H1 (cell line): ENCODE results near the gene PPP4R3A. TPM values are rescaled to one million over a fixed set of nuclear protein-coding genes. Genes with fewer than 3 reads are reported as not detected.
A peak's percentile ranks its signal among the peaks of the same experiment; 100 is the strongest.

Source experiments
- CTCF ChIA-PET: fragments of 300-600 bp; sonication (Branson Sonifier 250); formaldehyde crosslinking; loops from one replicate; lab custom pipeline; 2021; ENCODE audit not compliant: partially characterized antibody; lab: Charles Lee
- POLR2A ChIA-PET: fragments of 300-600 bp; sonication (Branson Sonifier 250); formaldehyde crosslinking; loops from one replicate; lab custom pipeline; 2021; ENCODE audit warnings: inconsistent platforms; ENCODE audit not compliant: partially characterized antibody; lab: Charles Lee
- DNase-seq, 2 experiments: peaks; one replicate each; pipeline versions ENCODE4 v3.0.0 to v3.0.0-alpha.2; 2010 to 2022; ENCODE audit warnings: low spot score in 2 of 2, low read depth in 1 of 2, mixed read lengths in 1 of 2
- FAIRE-seq: peaks from 2 replicates; lab custom pipeline; 2011; peaks lifted over from hg19 to GRCh38; lab: Jason Lieb, UNC
- H2AFZ ChIP-seq: 2 replicates; pipeline ENCODE4 v1.8.1; 2012; ENCODE audit warnings: low read length, inconsistent platforms
- H2AK5ac ChIP-seq: 2 replicates; pipeline ENCODE4 v1.6.1; 2013; ENCODE audit warnings: low read depth, low read length
- H2BK120ac ChIP-seq: replicated peaks from 2 replicates; pipeline ENCODE3; 2013; ENCODE audit warnings: low read depth, low read length, inconsistent platforms
- H2BK12ac ChIP-seq: 2 replicates; pipeline ENCODE4 v1.6.1; 2013; ENCODE audit warnings: low read depth, low read length
- H2BK15ac ChIP-seq: 2 replicates; pipeline ENCODE4 v1.6.1; 2013; ENCODE audit warnings: low read length
- H2BK20ac ChIP-seq: 2 replicates; pipeline ENCODE4 v1.6.1; 2013; ENCODE audit warnings: low read length
- H2BK5ac ChIP-seq: 2 replicates; pipeline ENCODE4 v1.6.1; 2013; ENCODE audit warnings: low read depth, low read length
- H3K14ac ChIP-seq: 2 replicates; pipeline ENCODE4 v1.6.1; 2013; ENCODE audit warnings: inconsistent platforms; ENCODE audit not compliant: insufficient read length
- H3K18ac ChIP-seq: 2 replicates; pipeline ENCODE4 v1.6.1; 2013; ENCODE audit warnings: low read length; ENCODE audit errors: extremely low read depth
- H3K23ac ChIP-seq: 2 replicates; pipeline ENCODE4 v1.6.1; 2013; ENCODE audit warnings: inconsistent platforms; ENCODE audit not compliant: insufficient read length
- H3K23me2 ChIP-seq: 2 replicates; pipeline ENCODE4 v1.6.1; 2013; ENCODE audit warnings: low read depth, low read length
- H3K27ac ChIP-seq: 2 replicates; pipeline ENCODE4 v1.6.1; 2011; ENCODE audit warnings: low read depth, low read length, inconsistent platforms
- H3K27me3 ChIP-seq, 4 experiments: replicated peaks in 1 of 4; 1 replicate in 1 of 4; 2 replicates in 3 of 4; pipeline versions ENCODE4 v1.6.1 to v1.8.1; 2011 to 2013; ENCODE audit warnings: low read length in 3 of 4, mild to moderate bottlenecking in 3 of 4, inconsistent platforms in 2 of 4, mixed read lengths in 2 of 4, moderate library complexity in 1 of 4; ENCODE audit not compliant: control insufficient read depth in 3 of 4, insufficient read depth in 3 of 4; ENCODE audit errors: extremely low read depth in 1 of 4
- H3K36me3 ChIP-seq, 4 experiments: 2 replicates each; pipeline versions ENCODE4 v1.6.1 to v1.8.1; 2011 to 2013; ENCODE audit warnings: mild to moderate bottlenecking in 4 of 4, low read length in 3 of 4, moderate library complexity in 2 of 4, control low read depth in 1 of 4, inconsistent platforms in 1 of 4; ENCODE audit not compliant: insufficient read depth in 4 of 4, control insufficient read depth in 2 of 4
- H3K4ac ChIP-seq: replicated peaks from 2 replicates; pipeline ENCODE3; 2013; ENCODE audit warnings: low read length, low read depth, mixed read lengths, inconsistent platforms; ENCODE audit not compliant: insufficient read length
- H3K4me1 ChIP-seq, 4 experiments: replicated peaks in 1 of 4; 1 replicate in 1 of 4; 2 replicates in 3 of 4; pipeline versions ENCODE4 v1.6.1 to v1.8.1; 2011 to 2013; ENCODE audit warnings: low read length in 3 of 4, inconsistent platforms in 2 of 4, mixed read lengths in 1 of 4; ENCODE audit not compliant: insufficient read depth in 4 of 4, control insufficient read depth in 3 of 4
- H3K4me2 ChIP-seq, 2 experiments: 2 replicates each; pipeline versions ENCODE4 v1.6.1 to v1.8.1; 2011 to 2013; ENCODE audit warnings: low read depth in 2 of 2, low read length in 2 of 2, control low read depth in 1 of 2, inconsistent platforms in 1 of 2, mild to moderate bottlenecking in 1 of 2; ENCODE audit not compliant: insufficient read depth in 1 of 2
- H3K4me3 ChIP-seq, 4 experiments: fragments of 200-600, 300-600 bp in 1 of 4; sonication (generic), shearing (Covaris generic), sonication (Bioruptor Twin) in 1 of 4; 2 replicates each; pipeline versions ENCODE4 v1.5.1 to v1.8.1; 2011 to 2016; ENCODE audit warnings: low read length in 4 of 4, low read depth in 3 of 4, control low read depth in 2 of 4, inconsistent platforms in 2 of 4, mild to moderate bottlenecking in 2 of 4, mixed read lengths in 1 of 4, moderate library complexity in 1 of 4; ENCODE audit not compliant: insufficient read depth in 2 of 4; ENCODE audit errors: extremely low read depth in 1 of 4
- H3K56ac ChIP-seq: replicated peaks from 2 replicates; pipeline ENCODE3; 2013; ENCODE audit warnings: low read depth, mild to moderate bottlenecking, mixed read lengths, low read length, inconsistent platforms; ENCODE audit not compliant: insufficient read length
- H3K79me1 ChIP-seq: 2 replicates; pipeline ENCODE4 v1.6.1; 2013; ENCODE audit warnings: low read depth, low read length, control low read depth
- H3K79me2 ChIP-seq, 2 experiments: 2 replicates each; pipeline versions ENCODE4 v1.6.1 to v1.8.1; 2012 to 2013; ENCODE audit warnings: low read length in 2 of 2, mild to moderate bottlenecking in 2 of 2, inconsistent platforms in 1 of 2; ENCODE audit not compliant: insufficient read depth in 2 of 2, control insufficient read depth in 1 of 2
- H3K9ac ChIP-seq, 4 experiments: replicated peaks in 1 of 4; 1 replicate in 1 of 4; 2 replicates in 3 of 4; pipeline versions ENCODE4 v1.6.1 to v1.8.1; 2011 to 2013; ENCODE audit warnings: low read depth in 3 of 4, low read length in 3 of 4, control low read depth in 2 of 4, mild to moderate bottlenecking in 2 of 4, moderate library complexity in 2 of 4, inconsistent platforms in 1 of 4; ENCODE audit errors: extremely low read depth in 1 of 4
- H3K9me3 ChIP-seq, 2 experiments: 2 replicates each; pipeline versions ENCODE4 v1.6.1 to v1.8.1; 2012 to 2013; ENCODE audit warnings: mild to moderate bottlenecking in 2 of 2, moderate library complexity in 2 of 2, control low read depth in 1 of 2, inconsistent platforms in 1 of 2, low read depth in 1 of 2, low read length in 1 of 2, mixed read lengths in 1 of 2; ENCODE audit not compliant: insufficient read depth in 2 of 2
- H4K20me1 ChIP-seq, 2 experiments: replicated peaks in 1 of 2; 2 replicates each; pipeline versions ENCODE3 to v1.8.1; 2011 to 2013; ENCODE audit warnings: inconsistent platforms in 2 of 2, low read length in 2 of 2, mild to moderate bottlenecking in 1 of 2; ENCODE audit not compliant: insufficient read depth in 2 of 2, control insufficient read depth in 1 of 2
- H4K5ac ChIP-seq: 2 replicates; pipeline ENCODE4 v1.6.1; 2013; ENCODE audit warnings: low read length, low read depth, mixed read lengths, inconsistent platforms; ENCODE audit not compliant: insufficient read length
- H4K8ac ChIP-seq: 2 replicates; pipeline ENCODE4 v1.8.0; 2013; ENCODE audit warnings: mild to moderate bottlenecking, moderate library complexity, low read length, inconsistent platforms; ENCODE audit not compliant: insufficient read depth; ENCODE audit errors: extremely low read depth
- H4K91ac ChIP-seq: replicated peaks from 2 replicates; pipeline ENCODE3; 2013; ENCODE audit warnings: low read length, mixed read lengths, inconsistent platforms; ENCODE audit not compliant: insufficient read length
- CHD1 ChIP-seq: IDR thresholded peaks from 2 replicates; pipeline ENCODE4 v1.6.1; 2012; ENCODE audit warnings: low read depth, low read length, improper control_type of control experiment
- KDM5A ChIP-seq: fragments of 200-600 bp; IDR thresholded peaks from 2 replicates; pipeline ENCODE4 v1.7.1; 2012; ENCODE audit warnings: mild to moderate bottlenecking, low read length, inconsistent platforms, mixed read lengths
- SIX5 ChIP-seq: IDR thresholded peaks from 2 replicates; pipeline ENCODE4 v1.6.1; 2011; ENCODE audit warnings: mild to moderate bottlenecking, low read depth, low read length
- YY1 ChIP-seq: IDR thresholded peaks from 2 replicates; pipeline ENCODE4 v1.6.1; 2011; ENCODE audit warnings: low read depth, mild to moderate bottlenecking, low read length
- WGBS, 2 experiments: shearing (Covaris generic) in 1 of 2; methylation state at CpG; one replicate each; pipeline versions ENCODE4 v1.1.6 to v1.1.7; 2013 to 2015; ENCODE audit warnings: low lambda C conversion rate in 2 of 2, mixed read lengths in 2 of 2, inconsistent platforms in 1 of 2, low coverage in 1 of 2, missing lambda C conversion rate in 1 of 2; ENCODE audit not compliant: insufficient replicate concordance in 2 of 2, insufficient coverage in 1 of 2, insufficient read length in 1 of 2; ENCODE audit errors: extremely low coverage in 1 of 2, missing lambda C conversion rate in 1 of 2; 5-methylcytosine and 5-hydroxymethylcytosine counted together
- polyA plus RNA-seq, 7 experiments: library from polyadenylated mRNA; depleted of rRNA in 3 of 7; stranded (reverse) in 5 of 7; unstranded in 2 of 7; fragments of >200 nt in 5 of 7; fragments of 200-250 nt in 2 of 7; gene quantifications; 1 replicate in 5 of 7; 2 replicates in 1 of 7; 4 replicates in 1 of 7; pipeline versions ENCODE4 v1.2.1 to v1.2.3, GENCODE V29; 2011 to 2013; ENCODE audit warnings: missing spikeins in 2 of 7, mixed read lengths in 2 of 7
- total RNA-seq: library from RNA; stranded (reverse); fragmentation: NEBNext Ultra II Directional; extraction: Animal tissue kit (Norgen Biotek cat#: 25700); gene quantifications from 2 replicates; pipeline ENCODE4 v1.2.1, GENCODE V29; 2021

PPP4R3A gene
- total and polyA plus RNA-seq, 2 of the 8 experiments (the other 6 are each of a cell fraction or from before 2014, with no cell fraction given): 31.7 to 122 TPM

DNA sequence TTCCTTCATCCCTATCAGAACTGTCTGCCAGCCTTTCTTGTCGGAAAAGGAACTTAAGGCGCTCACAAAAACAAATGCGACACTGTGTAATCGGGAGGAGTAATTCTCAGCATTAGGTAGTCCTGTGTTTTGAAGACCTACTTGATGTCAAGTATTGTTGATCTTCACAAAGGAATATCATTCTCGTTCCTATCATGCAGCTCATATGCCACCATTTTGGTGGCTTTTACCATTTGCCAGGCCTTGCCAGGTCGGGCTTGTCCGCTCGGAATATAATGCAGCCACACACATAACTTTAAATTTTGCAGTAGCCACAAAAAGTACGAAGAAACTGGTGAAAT, 903 bp upstream of the PPP4R3A start:
- peak overlapping the region; percentile 96 for H2AFZ ChIP-seq
- TF ChIP-seq KDM5A (no peak), CHD1 (no peak), YY1 (0 out of 2 replicates have a peak, but pooled peaks have one; percentile 42), SIX5 (no peak)
- peak overlapping the region; percentile 2 for H3K56ac ChIP-seq
- H3K36me3 ChIP-seq: peaks cover 0 to 18% (median 0%) of the 10 kb centered on the region in 4 experiments; a peak in 2 of 8 replicates
- H3K27ac ChIP-seq: peak overlapping the region; percentile 97
- no peaks in the 10 kb centered on the region for H3K9me3 ChIP-seq
- H3K9ac ChIP-seq: peak overlapping the region; percentile 86 to 98 (median 94)
- H3K4me1 ChIP-seq: peaks cover 0 to 2% (median 0%) of the 10 kb centered on the region in 4 experiments; a peak in 1 of 7 replicates
- no peak overlapping the region for H3K4ac ChIP-seq
- 39% methylated on average over 9 of the region's 9 CpGs; no CpG with 5 or more reads in 1 of the 2 experiments for WGBS, 2 experiments
- FAIRE-seq (peak; percentile 65), DNase-seq (no peak)
- H4K5ac ChIP-seq: no peak overlapping the region
- no peak overlapping the region for H2BK20ac ChIP-seq
- H2BK12ac ChIP-seq: peak overlapping the region; percentile 61; the same call in 1 of the 2 replicates
- no peak overlapping the region for H4K91ac ChIP-seq
- H3K18ac ChIP-seq: peak overlapping the region; percentile 9; the same call in 1 of the 2 replicates
- H2BK15ac ChIP-seq: no peak overlapping the region
- ChIA-PET POLR2A (interaction anchor here (0.7 to 3.3 kb wide), 5 partner anchors 9 to 388 kb away, joined by 3 to 23 read pairs (median 4); no protein-coding TSS in a partner anchor), CTCF (no interaction called here)
- peak overlapping the region; percentile 70 to 98 (median 94) for H3K4me3 ChIP-seq
- H3K79me2 ChIP-seq: peaks cover 28 to 37% of the 10 kb centered on the region in 2 experiments
- peaks cover 1 to 4% of the 10 kb centered on the region in 2 experiments for H4K20me1 ChIP-seq
- no peaks in the 10 kb centered on the region for H3K79me1 ChIP-seq
- H3K23me2 ChIP-seq: 0 out of 2 replicates have a peak, but pooled peaks cover 6% of the 10 kb centered on the region
- no peak overlapping the region for H3K14ac ChIP-seq
- peak overlapping the region; percentile 100; the same call in 1 of the 2 replicates for H4K8ac ChIP-seq
- peak overlapping the region; percentile 94 for H2BK5ac ChIP-seq
- H3K23ac ChIP-seq: no peak overlapping the region
- H2BK120ac ChIP-seq: no peak overlapping the region
- peak overlapping the region; percentile 83 for H3K4me2 ChIP-seq
- H3K27me3 ChIP-seq: no peaks in the 10 kb centered on the region
- no peak overlapping the region for H2AK5ac ChIP-seq
